Measurements from ENCODE around the gene BMI1.

DNA sequence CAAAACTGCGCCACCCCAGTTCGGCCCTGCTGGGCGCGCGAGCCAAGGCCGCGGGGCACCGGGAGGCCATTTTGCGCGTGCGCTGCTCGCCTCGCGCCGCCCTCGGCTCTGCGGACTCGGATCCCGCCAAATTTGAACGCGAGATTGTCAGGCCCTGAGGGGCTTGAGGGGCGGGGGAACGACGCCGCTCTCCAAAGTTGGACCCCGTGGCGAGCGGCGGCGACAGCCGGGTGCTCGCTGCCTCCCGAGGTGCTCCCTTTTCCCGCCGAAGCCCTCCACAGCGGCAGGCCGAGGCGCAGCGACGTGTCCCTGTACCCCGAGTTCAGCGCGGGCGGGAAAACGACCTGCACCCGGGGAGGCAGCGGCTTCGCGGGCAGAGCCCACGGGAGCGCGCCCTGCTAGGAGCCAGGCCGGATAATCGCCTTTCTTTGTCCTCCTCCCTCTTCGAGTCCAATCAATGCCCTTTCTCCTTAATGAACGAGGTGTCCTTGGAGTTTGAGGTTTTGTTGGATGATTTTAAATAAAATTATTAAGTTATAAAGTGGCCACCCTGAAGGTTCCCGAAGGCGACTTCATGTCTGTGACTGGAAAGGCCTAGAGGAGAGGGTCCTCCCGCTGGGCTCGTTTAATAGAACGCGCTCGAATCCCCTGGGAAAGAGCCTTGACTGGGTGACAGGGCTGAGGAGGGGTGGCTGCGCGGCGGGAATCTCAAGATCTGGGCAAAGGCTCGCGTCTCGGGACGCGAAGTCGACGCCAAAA is 13.7 kb downstream of the BMI1 start:
- TF ChIP-seq, protein P1, sequence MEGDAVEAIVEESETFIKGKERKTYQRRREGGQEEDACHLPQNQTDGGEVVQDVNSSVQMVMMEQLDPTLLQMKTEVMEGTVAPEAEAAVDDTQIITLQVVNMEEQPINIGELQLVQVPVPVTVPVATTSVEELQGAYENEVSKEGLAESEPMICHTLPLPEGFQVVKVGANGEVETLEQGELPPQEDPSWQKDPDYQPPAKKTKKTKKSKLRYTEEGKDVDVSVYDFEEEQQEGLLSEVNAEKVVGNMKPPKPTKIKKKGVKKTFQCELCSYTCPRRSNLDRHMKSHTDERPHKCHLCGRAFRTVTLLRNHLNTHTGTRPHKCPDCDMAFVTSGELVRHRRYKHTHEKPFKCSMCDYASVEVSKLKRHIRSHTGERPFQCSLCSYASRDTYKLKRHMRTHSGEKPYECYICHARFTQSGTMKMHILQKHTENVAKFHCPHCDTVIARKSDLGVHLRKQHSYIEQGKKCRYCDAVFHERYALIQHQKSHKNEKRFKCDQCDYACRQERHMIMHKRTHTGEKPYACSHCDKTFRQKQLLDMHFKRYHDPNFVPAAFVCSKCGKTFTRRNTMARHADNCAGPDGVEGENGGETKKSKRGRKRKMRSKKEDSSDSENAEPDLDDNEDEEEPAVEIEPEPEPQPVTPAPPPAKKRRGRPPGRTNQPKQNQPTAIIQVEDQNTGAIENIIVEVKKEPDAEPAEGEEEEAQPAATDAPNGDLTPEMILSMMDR (IDR thresholded peaks at IDR 0.05), result no peak
- no peak for TF ChIP-seq POLR2A (IDR thresholded peaks at IDR 0.05)
